Thoracic aorta (tissue), 2 donors: ENCODE measurements around the gene ZRANB1. TPM values are rescaled to one million over a fixed set of nuclear protein-coding genes. Genes with fewer than 3 reads are reported as not detected.

ENCODE experiments used
- ATAC-seq: fragments of 150-250 bp; one replicate; pipeline ENCODE4 v1.8.0; 2017; ENCODE audit warnings: low read depth; ENCODE audit not compliant: insufficient number of reproducible peaks, low FRiP score
- DNase-seq: peaks from one replicate; pipeline ENCODE4 v3.0.0-alpha.2; 2020; ENCODE audit warnings: low spot score
- H3K27ac ChIP-seq, 2 donors: fragments of 200-600 bp; sonication (generic); 1 replicate in 1 of 2; 2 replicates in 1 of 2; pipeline ENCODE4 v1.5.1; 2016; ENCODE audit warnings: mild to moderate bottlenecking in 2 of 2, moderate library complexity in 2 of 2
- H3K27me3 ChIP-seq: fragments of 200-600 bp; sonication (generic); replicated peaks from 2 replicates; pipeline ENCODE4 v1.6.0; 2016; ENCODE audit warnings: mild to moderate bottlenecking; ENCODE audit not compliant: insufficient read depth
- H3K36me3 ChIP-seq: fragments of 200-600 bp; sonication (generic); one replicate; pipeline ENCODE4 v1.5.1; 2016
- H3K4me1 ChIP-seq, 2 donors: fragments of 200-600 bp; sonication (generic); 1 replicate in 1 of 2; 2 replicates in 1 of 2; pipeline versions ENCODE4 v1.5.1 to v1.6.0; 2016; ENCODE audit warnings: low read depth in 2 of 2, mild to moderate bottlenecking in 1 of 2; ENCODE audit not compliant: control insufficient read depth in 1 of 2
- H3K4me3 ChIP-seq: fragments of 200-600 bp; sonication (generic); 2 replicates; pipeline ENCODE4 v1.5.1; 2016; ENCODE audit warnings: mild to moderate bottlenecking
- H3K9me3 ChIP-seq: fragments of 200-600 bp; sonication (generic); 2 replicates; pipeline ENCODE4 v1.5.1; 2016
- CTCF ChIP-seq: fragments of 200-600 bp; sonication (generic); IDR thresholded peaks from one replicate; pipeline ENCODE4 v1.5.1; 2019; ENCODE audit warnings: antibody characterized with exemption
- total RNA-seq, 2 donors: library from RNA; depleted of rRNA; stranded (reverse); fragments of >200 nt; gene quantifications; one replicate each; pipeline versions ENCODE4 v1.1.0 to v1.2.3, GENCODE V29; 2016

The ZRANB1 gene
- total RNA-seq, 2 donors from 2014 or later, result 30.1 to 30.9 TPM

- ATAC-seq, result no peak
- TF ChIP-seq CTCF, result no peak
- Histone ChIP-seq H3K4me1 (peaks cover 27 to 70% of the 10 kb centered on the region in 2 donors), H3K4me3 (no peak overlapping the region), H3K9me3 (no peaks in the 10 kb centered on the region), H3K27me3 (no peaks in the 10 kb centered on the region), H3K27ac (no peak overlapping the region), H3K36me3 (peaks cover 6% of the 10 kb centered on the region)
- no peak for DNase-seq
These were observed 62.1 kb downstream of the ZRANB1 start for GRCh38 chr10:125003901-125004467.

GRCh38 chr10:125004571-125005311, 62.8 kb downstream of the ZRANB1 start:
- Histone ChIP-seq H3K9me3 (no peaks in the 10 kb centered on the region), H3K27ac (no peak overlapping the region), H3K36me3 (peaks cover 6% of the 10 kb centered on the region), H3K27me3 (no peaks in the 10 kb centered on the region), H3K4me3 (no peak overlapping the region), H3K4me1 (peaks cover 26 to 72% of the 10 kb centered on the region in 2 donors)
- TF ChIP-seq CTCF, result no peak
- no peak for ATAC-seq
- DNase-seq, result no peak

- TF ChIP-seq CTCF, result no peak
- DNase-seq, result no peak
- Histone ChIP-seq H3K4me3 (no peak overlapping the region), H3K36me3 (peaks cover 6% of the 10 kb centered on the region), H3K27me3 (no peaks in the 10 kb centered on the region), H3K4me1 (peaks cover 22 to 72% of the 10 kb centered on the region in 2 donors), H3K27ac (no peak overlapping the region), H3K9me3 (no peaks in the 10 kb centered on the region)
- no peak for ATAC-seq
These were observed 63.6 kb downstream of the ZRANB1 start for GRCh38 chr10:125005312-125006187.

GRCh38 chr10:125006188-125006680, 64.3 kb downstream of the ZRANB1 start:
- Histone ChIP-seq H3K4me1 (peaks cover 19 to 72% of the 10 kb centered on the region in 2 donors), H3K9me3 (no peaks in the 10 kb centered on the region)

More at GRCh38 chr10:125006188-125006680, 64.3 kb downstream of the ZRANB1 start:
- peaks cover 6% of the 10 kb centered on the region for H3K36me3 ChIP-seq
- no peak for TF ChIP-seq CTCF
- ATAC-seq (no peak), DNase-seq (no peak)
- no peak overlapping the region for H3K4me3 ChIP-seq
- peak overlapping the region in 1 of 2 donors; percentile 27 for H3K27ac ChIP-seq
- no peaks in the 10 kb centered on the region for H3K27me3 ChIP-seq
